Sigmoid colon (tissue), 3 donors: ENCODE results near the gene IPPK.

Source experiments
- POLR2A ChIP-seq, 2 donors: fragments of 450-650 bp; IDR thresholded peaks; one replicate each; pipeline ENCODE4 v1.6.1; 2016; ENCODE audit warnings: antibody characterized with exemption in 2 of 2, mild to moderate bottlenecking in 2 of 2, moderate library complexity in 2 of 2
- TF ChIP-seq, protein P1 (sequence below), 4 experiments: fragments of 450-650 bp in 3 of 4; fragments of 200-600 bp in 1 of 4; IDR thresholded peaks; one replicate each; pipeline ENCODE4 v1.5.1; 2016 to 2019; ENCODE audit warnings: antibody characterized with exemption in 4 of 4, mild to moderate bottlenecking in 3 of 4, moderate library complexity in 2 of 4

DNA sequence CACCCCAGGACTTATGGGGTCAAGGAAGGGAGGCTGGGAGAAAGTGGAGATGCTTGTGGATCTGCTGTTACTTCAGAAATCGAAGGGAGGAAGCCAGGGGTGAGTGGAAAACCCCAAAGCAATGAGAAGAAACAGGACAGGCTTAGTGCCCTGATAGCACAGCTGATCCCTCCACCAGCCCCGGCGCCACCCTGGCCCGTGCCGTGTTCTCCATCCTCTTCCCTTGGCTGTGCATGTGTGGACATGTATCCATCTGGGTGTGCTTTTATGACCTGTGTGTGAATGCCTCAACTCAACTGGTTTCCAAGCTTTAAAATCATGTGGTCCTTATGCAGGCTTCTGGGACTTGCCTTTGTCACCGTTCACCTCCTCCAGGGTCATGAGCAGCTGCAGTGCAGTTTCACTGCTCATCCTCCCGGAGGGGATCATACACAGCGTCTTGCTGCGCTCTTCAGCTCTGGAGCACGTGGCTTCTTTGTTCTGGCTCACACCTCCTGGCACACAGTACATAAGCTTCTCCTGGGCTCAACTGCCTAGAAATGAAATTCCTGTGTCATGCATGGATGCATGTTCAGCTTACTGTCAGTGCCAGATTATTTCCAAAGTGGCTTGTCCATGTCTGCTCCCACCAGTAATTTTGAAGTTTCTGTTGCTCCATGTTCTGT lies 58.2 kb downstream of the IPPK start:
- TF ChIP-seq POLR2A (IDR thresholded peaks at IDR 0.05) = no peak
- TF ChIP-seq, protein P1, sequence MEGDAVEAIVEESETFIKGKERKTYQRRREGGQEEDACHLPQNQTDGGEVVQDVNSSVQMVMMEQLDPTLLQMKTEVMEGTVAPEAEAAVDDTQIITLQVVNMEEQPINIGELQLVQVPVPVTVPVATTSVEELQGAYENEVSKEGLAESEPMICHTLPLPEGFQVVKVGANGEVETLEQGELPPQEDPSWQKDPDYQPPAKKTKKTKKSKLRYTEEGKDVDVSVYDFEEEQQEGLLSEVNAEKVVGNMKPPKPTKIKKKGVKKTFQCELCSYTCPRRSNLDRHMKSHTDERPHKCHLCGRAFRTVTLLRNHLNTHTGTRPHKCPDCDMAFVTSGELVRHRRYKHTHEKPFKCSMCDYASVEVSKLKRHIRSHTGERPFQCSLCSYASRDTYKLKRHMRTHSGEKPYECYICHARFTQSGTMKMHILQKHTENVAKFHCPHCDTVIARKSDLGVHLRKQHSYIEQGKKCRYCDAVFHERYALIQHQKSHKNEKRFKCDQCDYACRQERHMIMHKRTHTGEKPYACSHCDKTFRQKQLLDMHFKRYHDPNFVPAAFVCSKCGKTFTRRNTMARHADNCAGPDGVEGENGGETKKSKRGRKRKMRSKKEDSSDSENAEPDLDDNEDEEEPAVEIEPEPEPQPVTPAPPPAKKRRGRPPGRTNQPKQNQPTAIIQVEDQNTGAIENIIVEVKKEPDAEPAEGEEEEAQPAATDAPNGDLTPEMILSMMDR (IDR thresholded peaks at IDR 0.05) = no peak
